Neural cell (in vitro differentiated cells): ENCODE data around the gene STYXL2. TPM values are rescaled to one million over a fixed set of nuclear protein-coding genes. Genes with fewer than 3 reads are reported as not detected.

Experiments used
- H2AFZ ChIP-seq: fragments of 200-600, 300-800 bp; sonication (generic), shearing (Covaris generic); 2 replicates; pipeline ENCODE4 v1.6.0; 2014; ENCODE audit warnings: low read depth, mild to moderate bottlenecking, antibody characterized with exemption, low read length, moderate library complexity
- H3F3A ChIP-seq: fragments of 200-600 bp; shearing (Covaris generic); 2 replicates; pipeline ENCODE4 v1.6.1; 2016; ENCODE audit warnings: mild to moderate bottlenecking, moderate library complexity, mixed read lengths, antibody characterized with exemption, low read length; ENCODE audit not compliant: insufficient read depth, poor library complexity, severe bottlenecking
- H3K27ac ChIP-seq: fragments of 200-600, 300-800 bp; sonication (generic), shearing (Covaris generic); 2 replicates; pipeline ENCODE4 v1.5.1; 2014; ENCODE audit warnings: mild to moderate bottlenecking, low read length, moderate library complexity
- H3K27me3 ChIP-seq: fragments of 300-800, 200-600 bp; sonication (generic), shearing (Covaris generic); 2 replicates; pipeline ENCODE4 v1.6.0; 2014; ENCODE audit warnings: mild to moderate bottlenecking, low read depth, low read length, moderate library complexity; ENCODE audit not compliant: insufficient read depth
- H3K36me3 ChIP-seq: fragments of 300-800, 200-600 bp; sonication (generic), shearing (Covaris generic); 2 replicates; pipeline ENCODE4 v1.5.1; 2014; ENCODE audit warnings: mild to moderate bottlenecking, antibody characterized with exemption, low read length, moderate library complexity; ENCODE audit not compliant: insufficient read depth
- H3K4me2 ChIP-seq: fragments of 300-800, 200-600 bp; sonication (generic), shearing (Covaris generic); 2 replicates; pipeline ENCODE4 v1.6.0; 2014; ENCODE audit warnings: mild to moderate bottlenecking, low read length
- H3K4me3 ChIP-seq: fragments of 300-800, 200-600 bp; sonication (generic), shearing (Covaris generic); 2 replicates; pipeline ENCODE4 v1.5.1; 2014; ENCODE audit warnings: mild to moderate bottlenecking, low read length, moderate library complexity
- H3K79me2 ChIP-seq: fragments of 200-600 bp; shearing (Covaris generic); replicated peaks from 2 replicates; pipeline ENCODE4 v1.6.0; 2014; ENCODE audit warnings: mild to moderate bottlenecking, low read length, moderate library complexity; ENCODE audit not compliant: insufficient read depth
- H3K9ac ChIP-seq: fragments of 300-800, 200-600 bp; sonication (generic), shearing (Covaris generic); 2 replicates; pipeline ENCODE4 v1.6.1; 2016; ENCODE audit warnings: mild to moderate bottlenecking, low read length, mixed read lengths
- H3K9me2 ChIP-seq: fragments of 200-600 bp; shearing (Covaris generic); 2 replicates; pipeline ENCODE4 v1.6.1; 2016; ENCODE audit warnings: mild to moderate bottlenecking, low read length, mixed read lengths; ENCODE audit not compliant: insufficient read depth
- H3K9me3 ChIP-seq: fragments of 200-600, 300-800 bp; sonication (generic), shearing (Covaris generic); 2 replicates; pipeline ENCODE4 v1.6.1; 2016; ENCODE audit warnings: mild to moderate bottlenecking, mixed run types, low read length, moderate library complexity, mixed read lengths
- H4K20me1 ChIP-seq: fragments of 200-600 bp; shearing (Covaris generic); 2 replicates; pipeline ENCODE4 v1.6.1; 2016; ENCODE audit warnings: mild to moderate bottlenecking, mixed run types; ENCODE audit not compliant: insufficient read depth
- EP300 ChIP-seq: fragments of 450-650 bp; conservative IDR thresholded peaks from 2 replicates; pipeline ENCODE4 v1.6.1; 2014; ENCODE audit warnings: antibody characterized with exemption, mild to moderate bottlenecking, moderate library complexity; ENCODE audit not compliant: poor library complexity, severe bottlenecking
- EZH2 ChIP-seq: fragments of 200-600, 300-800 bp; shearing (Covaris generic), sonication (generic); IDR thresholded peaks from 2 replicates; pipeline ENCODE4 v1.6.1; 2014; ENCODE audit warnings: antibody characterized with exemption, low read length, borderline replicate concordance, mild to moderate bottlenecking; ENCODE audit not compliant: insufficient read depth, poor library complexity, severe bottlenecking
- MXI1 ChIP-seq: fragments of 450-650 bp; conservative IDR thresholded peaks from 2 replicates; pipeline ENCODE4 v1.6.1; 2014; ENCODE audit warnings: antibody characterized with exemption, mild to moderate bottlenecking; ENCODE audit not compliant: poor library complexity, severe bottlenecking
- RAD21 ChIP-seq: fragments of 450-650 bp; conservative IDR thresholded peaks from 2 replicates; pipeline ENCODE4 v1.6.1; 2014; ENCODE audit warnings: antibody characterized with exemption, mild to moderate bottlenecking, moderate library complexity
- REST ChIP-seq: IDR thresholded peaks from 2 replicates; pipeline ENCODE4 v1.6.1; 2012; ENCODE audit warnings: borderline replicate concordance
- SMC3 ChIP-seq: fragments of 450-650 bp; conservative IDR thresholded peaks from 2 replicates; pipeline ENCODE4 v1.6.1; 2014; ENCODE audit warnings: antibody characterized with exemption, mild to moderate bottlenecking, moderate library complexity; ENCODE audit not compliant: poor library complexity
- TAF1 ChIP-seq: IDR thresholded peaks from 2 replicates; pipeline ENCODE4 v1.6.1; 2012; ENCODE audit warnings: low read depth
- polyA plus RNA-seq: library from polyadenylated mRNA; depleted of rRNA; stranded (reverse); fragments of >200 nt; gene quantifications from 2 replicates; pipeline ENCODE4 v1.2.3, GENCODE V29; 2014
- TF ChIP-seq, protein P1 (sequence below): fragments of 450-650 bp; IDR thresholded peaks from 2 replicates; pipeline ENCODE4 v1.5.1; 2014; ENCODE audit warnings: antibody characterized with exemption, mild to moderate bottlenecking, moderate library complexity; ENCODE audit not compliant: poor library complexity, severe bottlenecking

The STYXL2 gene
- polyA plus RNA-seq, 1 donor from 2014 or later: not detected

DNA sequence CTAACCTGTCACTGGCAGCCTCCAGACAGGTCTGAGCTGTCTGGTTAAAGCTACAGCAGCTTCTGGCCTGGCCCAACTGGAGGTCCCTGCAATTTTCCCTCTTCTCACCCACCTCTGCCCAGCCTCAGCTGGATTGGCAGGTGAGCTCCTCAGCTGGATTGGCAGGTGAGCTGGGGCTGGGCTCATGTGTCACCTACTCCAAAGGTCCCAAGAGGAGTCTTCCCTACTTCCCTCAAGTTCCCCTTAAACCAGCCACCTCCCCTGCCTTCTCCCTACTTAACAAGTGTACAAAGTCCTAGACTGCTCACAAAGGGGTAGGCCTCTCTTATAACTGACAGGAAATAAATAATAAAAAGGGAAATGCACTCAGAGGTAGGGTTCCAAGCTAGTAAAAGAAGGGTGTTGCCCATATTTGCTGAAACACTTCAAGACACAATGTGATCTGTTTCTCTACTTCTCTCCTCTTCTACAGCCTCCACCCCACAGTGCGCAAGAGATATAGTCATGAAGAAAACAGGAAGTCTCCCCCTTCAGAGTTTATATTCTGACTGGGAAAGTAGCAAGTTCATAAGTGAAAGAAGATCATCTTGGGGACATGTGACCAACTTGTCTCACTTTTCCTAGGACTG, 3.4 kb upstream of the STYXL2 start, which contains the start of gene GPA33:
Gene GPA33, minus strand, starts transcription at position 64 of the 629 bp plus-strand sequence. CDS start 90 bp downstream, outside the sequence.
- Histone ChIP-seq H3K4me2 (no peak within 1 kb of the TSS), H3K36me3 (no peaks in the 10 kb centered on the region), H3K4me3 (no peak within 1 kb of the TSS), H4K20me1 (no peaks in the 10 kb centered on the region), H3K9ac (no peak within 1 kb of the TSS), H3K27me3 (no peaks in the 10 kb centered on the region), H3F3A (no peaks in the 10 kb centered on the region), H3K79me2 (no peaks in the 10 kb centered on the region), H2AFZ (no peak within 1 kb of the TSS), H3K9me3 (no peaks in the 10 kb centered on the region), H3K27ac (no peak within 1 kb of the TSS), H3K9me2 (no peaks in the 10 kb centered on the region)
- TF ChIP-seq TAF1: no peak

- H3K9me3 ChIP-seq: no peaks in the 10 kb centered on the region
- no peak overlapping the region for H3K4me2 ChIP-seq
- no peaks in the 10 kb centered on the region for H3F3A ChIP-seq
- no peaks in the 10 kb centered on the region for H3K79me2 ChIP-seq
- H3K4me3 ChIP-seq: no peak overlapping the region
- H3K9me2 ChIP-seq: no peaks in the 10 kb centered on the region
- H2AFZ ChIP-seq: no peak overlapping the region
- no peak for TF ChIP-seq SMC3
- no peak for TF ChIP-seq TAF1
- TF ChIP-seq EP300: no peak
- TF ChIP-seq MXI1: no peak
- TF ChIP-seq, protein P1, sequence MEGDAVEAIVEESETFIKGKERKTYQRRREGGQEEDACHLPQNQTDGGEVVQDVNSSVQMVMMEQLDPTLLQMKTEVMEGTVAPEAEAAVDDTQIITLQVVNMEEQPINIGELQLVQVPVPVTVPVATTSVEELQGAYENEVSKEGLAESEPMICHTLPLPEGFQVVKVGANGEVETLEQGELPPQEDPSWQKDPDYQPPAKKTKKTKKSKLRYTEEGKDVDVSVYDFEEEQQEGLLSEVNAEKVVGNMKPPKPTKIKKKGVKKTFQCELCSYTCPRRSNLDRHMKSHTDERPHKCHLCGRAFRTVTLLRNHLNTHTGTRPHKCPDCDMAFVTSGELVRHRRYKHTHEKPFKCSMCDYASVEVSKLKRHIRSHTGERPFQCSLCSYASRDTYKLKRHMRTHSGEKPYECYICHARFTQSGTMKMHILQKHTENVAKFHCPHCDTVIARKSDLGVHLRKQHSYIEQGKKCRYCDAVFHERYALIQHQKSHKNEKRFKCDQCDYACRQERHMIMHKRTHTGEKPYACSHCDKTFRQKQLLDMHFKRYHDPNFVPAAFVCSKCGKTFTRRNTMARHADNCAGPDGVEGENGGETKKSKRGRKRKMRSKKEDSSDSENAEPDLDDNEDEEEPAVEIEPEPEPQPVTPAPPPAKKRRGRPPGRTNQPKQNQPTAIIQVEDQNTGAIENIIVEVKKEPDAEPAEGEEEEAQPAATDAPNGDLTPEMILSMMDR: no peak
- TF ChIP-seq EZH2: no peak
- TF ChIP-seq RAD21: no peak
- TF ChIP-seq REST: no peak
- no peak overlapping the region for H3K9ac ChIP-seq
- no peaks in the 10 kb centered on the region for H4K20me1 ChIP-seq
- H3K27ac ChIP-seq: no peak overlapping the region
- no peaks in the 10 kb centered on the region for H3K36me3 ChIP-seq
- H3K27me3 ChIP-seq: no peaks in the 10 kb centered on the region
Measured at GRCh38 chr1:167092653-167093052, 1.2 kb upstream of the STYXL2 start.
